ENCODE results near the gene PKMYT1. TPM values are rescaled to one million over a fixed set of nuclear protein-coding genes. Genes with fewer than 3 reads are reported as not detected.
A peak's percentile ranks its signal among the peaks of the same experiment; 100 is the strongest.

PKMYT1 gene
- total RNA-seq, 1 experiment from 2014 or later = 34.7 TPM

- Mint-ChIP-seq H3K4me3 (ENCODE audit: unreplicated experiment) (no peak overlapping the region), H3K4me1 (ENCODE audit: insufficient read depth, unreplicated experiment) (peaks cover 5% of the 10 kb centered on the region), H3K27ac (ENCODE audit: low read depth, unreplicated experiment) (peak overlapping the region; percentile 4), H3K27me3 (ENCODE audit: insufficient read depth, unreplicated experiment) (peaks cover 11% of the 10 kb centered on the region), H3K9me3 (ENCODE audit: unreplicated experiment) (no peaks in the 10 kb centered on the region), H3K36me3 (ENCODE audit: insufficient read depth, unreplicated experiment) (no peaks in the 10 kb centered on the region)
- DNase-seq (ENCODE audit: unreplicated experiment) = no peak
- no TSS peak for BruUV-seq (replicated peaks)
- POLR2A ChIA-PET = interaction anchor here (0.7 to 1.0 kb wide), 2 partner anchors 10 to 20 kb away, joined by 3 read pairs; no protein-coding TSS in a partner anchor
- CTCF ChIA-PET = interaction anchor here (0.6 to 0.9 kb wide), 3 partner anchors 24 to 25 kb away, joined by 3 read pairs; no protein-coding TSS in a partner anchor
- intact Hi-C loops (cut with micrococcal nuclease) = no loop called here
- TF ChIP-seq CTCF (IDR thresholded peaks at IDR 0.05; ENCODE audit: unreplicated experiment) = no peak
Measured at GRCh38 chr16:2960183-2961010, 19.8 kb downstream of the PKMYT1 start.

- intact Hi-C loops (cut with micrococcal nuclease) = no loop called here
- H3K4me1 Mint-ChIP-seq (ENCODE audit: insufficient read depth, unreplicated experiment) = peaks cover 5% of the 10 kb centered on the region
- H3K9me3 Mint-ChIP-seq (ENCODE audit: unreplicated experiment) = no peaks in the 10 kb centered on the region
- no peak overlapping the region for H3K4me3 Mint-ChIP-seq (ENCODE audit: unreplicated experiment)
- no TSS peak for BruUV-seq (replicated peaks)
- no peaks in the 10 kb centered on the region for H3K36me3 Mint-ChIP-seq (ENCODE audit: insufficient read depth, unreplicated experiment)
- CTCF ChIA-PET = interaction anchor here (1.2 kb wide), 1 partner anchor 16 kb away, joined by 3 read pairs; no protein-coding TSS in a partner anchor
- no peak for TF ChIP-seq CTCF (IDR thresholded peaks at IDR 0.05; ENCODE audit: unreplicated experiment)
- peaks cover 11% of the 10 kb centered on the region for H3K27me3 Mint-ChIP-seq (ENCODE audit: insufficient read depth, unreplicated experiment)
- no peak overlapping the region for H3K27ac Mint-ChIP-seq (ENCODE audit: low read depth, unreplicated experiment)
- POLR2A ChIA-PET = interaction anchor here (1.0 kb wide), 1 partner anchor 8 kb away, joined by 3 read pairs; no protein-coding TSS in a partner anchor
- DNase-seq (ENCODE audit: unreplicated experiment) = no peak
Measured at GRCh38 chr16:2959206-2959605, 21.0 kb downstream of the PKMYT1 start.

GRCh38 chr16:2956579-2956956, 23.7 kb downstream of the PKMYT1 start:
- CTCF ChIA-PET = interaction anchor here (0.7 kb wide), 1 partner anchor 16 kb away, joined by 3 read pairs; no protein-coding TSS in a partner anchor
- Mint-ChIP-seq H3K27ac (ENCODE audit: low read depth, unreplicated experiment) (no peak overlapping the region), H3K4me1 (ENCODE audit: insufficient read depth, unreplicated experiment) (peaks cover 9% of the 10 kb centered on the region), H3K27me3 (ENCODE audit: insufficient read depth, unreplicated experiment) (peaks cover 11% of the 10 kb centered on the region), H3K4me3 (ENCODE audit: unreplicated experiment) (no peak overlapping the region), H3K36me3 (ENCODE audit: insufficient read depth, unreplicated experiment) (no peaks in the 10 kb centered on the region), H3K9me3 (ENCODE audit: unreplicated experiment) (no peaks in the 10 kb centered on the region)
- no peak for TF ChIP-seq CTCF (IDR thresholded peaks at IDR 0.05; ENCODE audit: unreplicated experiment)
- BruUV-seq (replicated peaks) = no TSS peak
- DNase-seq (ENCODE audit: unreplicated experiment) = no peak
- intact Hi-C loops (cut with micrococcal nuclease) = no loop called here
- POLR2A ChIA-PET = no interaction called here

GRCh38 chr16:2955779-2956578, 24.3 kb downstream of the PKMYT1 start:
- intact Hi-C loops (cut with micrococcal nuclease) = no loop called here
- H3K36me3 Mint-ChIP-seq (ENCODE audit: insufficient read depth, unreplicated experiment) = no peaks in the 10 kb centered on the region
- no peak for TF ChIP-seq CTCF (IDR thresholded peaks at IDR 0.05; ENCODE audit: unreplicated experiment)
- H3K4me3 Mint-ChIP-seq (ENCODE audit: unreplicated experiment) = no peak overlapping the region
- no peak for DNase-seq (ENCODE audit: unreplicated experiment)
- no peak overlapping the region for H3K27ac Mint-ChIP-seq (ENCODE audit: low read depth, unreplicated experiment)
- no peaks in the 10 kb centered on the region for H3K9me3 Mint-ChIP-seq (ENCODE audit: unreplicated experiment)
- ChIA-PET CTCF (interaction anchor here (0.7 kb wide), 1 partner anchor 16 kb away, joined by 3 read pairs; no protein-coding TSS in a partner anchor), POLR2A (no interaction called here)
- no TSS peak for BruUV-seq (replicated peaks)
- peaks cover 9% of the 10 kb centered on the region for H3K4me1 Mint-ChIP-seq (ENCODE audit: insufficient read depth, unreplicated experiment)
- H3K27me3 Mint-ChIP-seq (ENCODE audit: insufficient read depth, unreplicated experiment) = peaks cover 11% of the 10 kb centered on the region
